ENCODE data around the gene ARHGAP9.

Gene ARHGAP9

GRCh38 chr12:57479376-57480115, at the start of gene ARHGAP9:
TSS of gene ARHGAP9 (minus strand) at chr12:57479866. CDS start at chr12:57479406, 460 bp downstream.
- DNase-seq (ENCODE audit: extremely low read depth in 1 of 2, low read depth in 1 of 2), result no peak

DNA sequence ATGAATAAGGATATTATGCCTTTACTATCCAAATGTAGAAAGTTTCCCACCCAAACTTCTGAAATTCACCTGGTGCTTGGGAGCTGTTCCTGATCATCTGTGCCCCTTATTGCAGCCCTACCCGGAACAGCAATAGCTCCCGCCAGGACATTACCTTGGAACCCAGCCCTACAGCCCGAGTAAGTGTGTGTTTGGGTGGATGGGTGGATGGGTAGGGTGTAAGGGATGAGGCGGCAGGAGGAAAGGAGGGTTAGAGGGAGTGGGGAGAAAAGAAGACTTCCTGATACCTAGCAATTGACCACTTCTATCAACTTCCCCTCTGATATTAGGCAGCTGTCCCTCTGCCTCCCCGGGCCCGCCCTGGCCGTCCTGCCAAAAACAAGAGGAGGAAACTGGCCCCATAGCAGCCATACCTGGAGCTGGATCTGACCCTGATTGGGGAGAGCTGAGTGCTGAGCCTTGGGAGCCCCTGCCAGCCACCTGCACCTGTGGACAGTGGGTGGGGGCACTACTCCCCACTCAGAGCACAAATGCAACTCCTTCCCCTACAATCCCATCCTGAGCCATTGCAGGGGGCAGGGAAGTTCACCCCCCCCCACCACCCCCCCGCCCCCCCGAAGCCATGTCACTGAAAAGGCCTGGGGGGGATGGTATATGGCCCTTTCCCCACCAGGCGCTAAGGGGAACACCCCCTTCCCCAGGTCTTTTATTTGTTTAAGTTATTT, 49.3 kb upstream of the ARHGAP9 start:
- no peak for DNase-seq (ENCODE audit: extremely low read depth in 1 of 2, low read depth in 1 of 2)

- no peak for DNase-seq (ENCODE audit: extremely low read depth in 1 of 2, low read depth in 1 of 2)
These were observed 48.5 kb upstream of the ARHGAP9 start for GRCh38 chr12:57528176-57528575.

DNA sequence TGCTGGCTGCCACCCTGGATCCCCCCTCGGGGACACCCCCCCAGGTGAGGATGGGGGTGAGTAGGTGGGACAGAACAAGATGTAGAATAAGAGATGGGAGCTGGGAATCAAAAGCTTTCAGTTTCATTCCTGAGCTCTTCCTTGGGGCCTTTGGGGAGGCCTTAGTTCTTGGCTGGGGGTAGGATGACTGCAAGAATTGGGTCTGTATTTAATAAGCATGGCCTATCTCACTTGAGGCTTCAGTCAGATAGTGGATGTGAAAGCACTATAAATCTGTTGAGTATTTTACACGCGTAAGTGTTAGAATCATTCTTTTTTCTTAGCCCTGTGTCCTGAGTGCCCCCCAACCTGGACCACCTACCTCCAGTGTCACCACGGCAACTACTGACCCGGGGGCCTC, 47.5 kb upstream of the ARHGAP9 start:
- DNase-seq (ENCODE audit: extremely low read depth in 1 of 2, low read depth in 1 of 2), result no peak

DNA sequence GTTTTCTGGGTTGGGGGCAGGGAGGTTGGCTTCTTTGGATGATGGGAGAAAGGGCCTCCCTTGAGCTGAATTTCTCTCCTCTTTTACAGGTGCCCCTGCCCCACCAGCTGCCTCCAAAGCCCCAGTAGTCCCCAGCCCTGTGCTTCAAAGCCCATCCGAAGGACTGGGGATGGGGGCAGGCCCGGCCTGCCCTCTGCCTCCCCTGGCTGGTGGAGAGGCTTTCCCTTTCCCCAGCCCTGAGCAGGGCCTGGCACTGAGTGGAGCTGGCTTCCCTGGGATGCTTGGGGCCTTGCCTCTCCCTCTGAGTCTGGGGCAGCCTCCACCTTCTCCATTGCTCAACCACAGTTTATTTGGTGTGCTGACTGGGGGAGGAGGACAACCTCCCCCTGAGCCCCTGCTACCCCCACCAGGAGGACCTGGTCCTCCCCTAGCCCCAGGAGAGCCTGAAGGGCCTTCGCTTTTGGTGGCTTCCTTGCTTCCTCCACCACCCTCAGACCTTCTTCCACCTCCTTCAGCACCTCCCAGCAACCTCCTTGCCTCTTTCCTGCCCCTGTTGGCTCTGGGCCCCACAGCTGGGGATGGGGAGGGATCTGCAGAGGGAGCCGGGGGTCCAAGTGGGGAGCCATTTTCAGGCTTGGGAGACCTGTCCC, 46.9 kb upstream of the ARHGAP9 start:
- DNase-seq (ENCODE audit: extremely low read depth in 1 of 2, low read depth in 1 of 2), result no peak

GRCh38 chr12:57525615-57526383, 46.1 kb upstream of the ARHGAP9 start:
- DNase-seq (ENCODE audit: extremely low read depth in 1 of 2, low read depth in 1 of 2), result no peak

DNA sequence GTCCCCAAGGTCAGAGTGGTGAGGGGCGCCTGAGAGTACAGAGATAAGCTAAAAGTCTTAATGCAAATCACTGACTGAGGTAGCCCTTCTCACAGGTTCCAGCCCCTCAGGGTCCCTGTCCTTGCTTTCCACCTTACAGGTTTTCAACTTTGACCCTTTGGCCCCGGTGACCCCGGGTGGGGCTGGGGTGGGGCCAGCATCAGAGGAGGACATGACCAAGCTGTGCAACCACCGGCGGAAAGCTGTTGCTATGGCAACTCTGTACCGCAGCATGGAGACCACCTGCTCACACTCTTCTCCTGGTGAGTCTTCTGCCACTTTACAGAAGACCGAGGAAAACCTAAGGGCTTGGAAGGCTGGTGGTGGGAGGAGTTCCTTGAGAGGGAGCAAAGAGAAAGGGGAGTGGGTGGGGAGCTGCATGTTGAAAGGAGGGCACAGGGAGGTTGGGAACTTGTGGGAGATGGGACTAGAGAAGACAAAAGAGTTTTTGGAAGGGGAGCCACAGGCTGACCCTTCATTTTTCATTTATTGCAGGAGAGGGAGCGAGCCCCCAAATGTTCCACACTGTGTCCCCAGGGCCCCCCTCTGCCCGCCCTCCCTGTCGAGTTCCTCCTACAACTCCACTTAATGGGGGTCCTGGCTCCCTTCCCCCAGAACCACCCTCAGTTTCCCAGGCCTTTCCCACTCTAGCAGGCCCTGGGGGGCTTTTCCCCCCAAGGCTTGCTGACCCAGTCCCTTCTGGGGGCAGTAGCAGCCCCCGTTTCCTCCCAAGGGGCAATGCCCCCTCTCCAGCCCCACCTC, 45.3 kb upstream of the ARHGAP9 start:
- no peak for DNase-seq (ENCODE audit: extremely low read depth in 1 of 2, low read depth in 1 of 2)

- no peak for DNase-seq (ENCODE audit: extremely low read depth in 1 of 2, low read depth in 1 of 2)
These were observed 44.3 kb upstream of the ARHGAP9 start for GRCh38 chr12:57523706-57524614.

DNA sequence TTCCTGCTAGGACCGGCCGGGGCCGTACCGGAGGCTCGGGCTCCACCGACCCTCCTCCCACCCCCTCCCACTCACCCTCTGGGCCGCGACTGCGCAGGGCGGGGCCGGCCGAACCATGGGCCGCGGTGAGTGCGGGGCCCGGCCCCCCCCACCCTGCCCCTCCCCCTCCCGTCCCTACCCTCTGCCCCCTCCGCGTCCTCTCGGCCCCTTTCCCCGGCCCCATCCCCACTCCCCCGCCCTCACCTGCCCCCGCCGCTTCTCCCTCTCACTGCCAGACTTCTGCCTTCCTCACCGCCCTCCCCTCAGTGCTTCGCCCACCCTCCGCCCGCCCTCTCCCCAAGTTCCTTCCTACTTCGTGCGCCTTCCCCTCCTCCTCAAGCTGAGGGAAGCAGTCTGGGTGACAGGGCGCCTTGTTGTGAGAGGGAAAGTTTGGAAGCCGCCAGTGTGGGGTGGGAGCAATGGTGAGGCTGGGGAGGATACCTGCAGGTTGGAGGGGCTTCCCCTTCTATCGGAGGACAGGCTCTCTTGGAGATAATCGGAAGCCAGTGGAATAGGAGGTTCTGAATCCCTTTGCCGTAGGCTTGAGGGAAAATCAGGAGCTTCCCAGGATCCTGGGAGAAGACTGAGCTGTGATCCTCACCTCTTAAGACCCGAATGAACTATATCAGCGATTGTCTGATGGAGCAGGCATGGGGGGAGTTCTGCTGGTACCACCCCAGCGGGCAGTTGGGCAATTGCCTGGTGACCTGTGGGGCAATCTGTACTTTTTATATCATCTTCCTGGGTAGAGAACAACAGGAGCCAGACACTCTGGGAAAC, 43.4 kb upstream of the ARHGAP9 start:
- no peak for DNase-seq (ENCODE audit: extremely low read depth in 1 of 2, low read depth in 1 of 2)

DNA sequence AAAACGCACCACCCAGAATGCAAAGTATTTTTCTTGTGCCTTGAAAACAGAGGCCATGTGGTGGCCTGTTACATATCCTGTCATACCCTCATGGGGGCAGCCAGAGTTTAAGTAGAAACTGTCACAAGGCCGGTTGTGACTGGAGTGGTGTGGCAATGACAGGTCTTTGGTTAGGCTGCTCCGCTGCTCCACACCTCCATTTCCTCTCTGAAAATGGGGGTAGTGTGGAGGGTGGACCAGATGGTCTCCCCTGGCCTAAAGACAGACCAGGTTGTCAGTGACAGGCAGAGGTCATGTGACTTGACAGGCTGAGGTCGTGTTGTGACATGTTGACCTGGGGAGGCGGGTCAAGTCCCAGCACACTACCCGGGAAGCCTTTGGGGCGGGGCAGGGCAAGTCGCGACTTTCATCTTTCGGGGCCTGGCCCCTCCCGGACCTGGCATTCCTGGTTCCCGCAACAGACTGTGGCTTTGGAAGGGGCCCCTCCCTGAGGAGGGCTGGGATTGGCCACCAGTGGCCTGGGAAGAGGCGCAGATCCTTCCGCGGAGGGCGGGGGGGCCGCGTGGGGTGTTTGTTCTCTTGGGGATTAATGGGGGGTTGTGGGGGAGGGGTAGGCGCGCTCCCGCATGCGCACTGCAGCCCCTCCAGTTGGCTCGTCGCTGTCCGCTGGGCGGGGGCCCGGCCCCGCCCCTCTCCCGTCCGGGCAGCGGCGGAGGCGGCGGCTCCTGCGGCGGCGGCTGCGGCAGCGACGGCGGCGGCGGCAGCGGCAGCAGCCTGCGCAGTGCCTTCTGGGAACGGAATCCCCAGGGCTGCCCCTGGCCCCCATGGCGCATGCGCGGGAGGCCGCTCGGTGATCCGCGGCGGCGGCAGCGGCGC, 42.6 kb upstream of the ARHGAP9 start, which contains the start of gene MBD6:
MBD6 (plus strand) TSS at position 814 of the 876 bp plus-strand sequence. CDS start 1,480 bp downstream, outside the sequence.
- DNase-seq (ENCODE audit: extremely low read depth in 1 of 2, low read depth in 1 of 2), result peak; percentile 82 to 83

GRCh38 chr12:57521525-57522010, 41.9 kb upstream of the ARHGAP9 start:
- DNase-seq (ENCODE audit: extremely low read depth in 1 of 2, low read depth in 1 of 2), result no peak

DNA sequence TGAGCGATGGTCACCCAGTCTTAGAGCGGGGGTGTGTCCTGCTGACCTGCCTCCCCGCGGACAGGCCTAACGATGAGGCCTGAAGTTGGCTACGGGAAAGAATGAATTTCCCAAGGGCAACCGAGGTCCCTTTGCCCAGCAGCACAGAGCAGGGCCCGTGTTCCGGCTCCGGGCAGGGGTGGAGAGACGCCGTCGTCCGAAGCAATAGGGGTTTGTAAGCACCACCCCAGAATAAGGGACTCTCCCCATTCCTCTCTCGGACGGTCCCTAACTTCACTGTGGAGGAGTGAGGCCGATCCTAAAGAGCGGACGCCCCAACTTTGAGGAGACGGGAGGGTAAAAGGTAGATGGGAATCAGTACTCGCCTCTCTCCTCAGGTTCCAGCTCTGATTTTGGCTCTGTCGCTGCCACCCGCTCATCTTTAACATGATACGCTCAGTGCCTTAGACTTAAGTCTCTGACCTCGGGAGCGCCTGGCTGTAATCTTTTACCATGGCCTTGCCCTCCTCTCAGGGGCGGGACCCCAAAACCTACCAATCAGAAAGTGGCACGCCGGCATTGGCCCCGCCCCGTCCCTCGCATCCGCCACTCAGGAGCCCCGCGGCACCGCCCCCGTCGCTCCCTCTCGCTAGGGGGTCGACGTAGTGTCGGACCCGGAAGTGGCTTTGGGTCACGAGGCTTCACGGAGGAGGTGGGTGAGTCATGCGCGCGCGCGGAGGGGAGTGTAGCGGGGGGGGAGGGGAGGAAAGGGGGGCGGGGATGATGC, 40.6 kb upstream of the ARHGAP9 start, which contains the start of gene DDIT3:
DDIT3 (minus strand) TSS at position 462 of the 766 bp plus-strand sequence. CDS start 3,108 bp downstream, outside the sequence.
- peak; percentile 99 for DNase-seq (ENCODE audit: extremely low read depth in 1 of 2, low read depth in 1 of 2)

- no peak for DNase-seq (ENCODE audit: extremely low read depth in 1 of 2, low read depth in 1 of 2)
These were observed 40.1 kb upstream of the ARHGAP9 start for GRCh38 chr12:57519796-57520052.

GRCh38 chr12:57518920-57519795, 39.5 kb upstream of the ARHGAP9 start:
- no peak for DNase-seq (ENCODE audit: extremely low read depth in 1 of 2, low read depth in 1 of 2)

DNA sequence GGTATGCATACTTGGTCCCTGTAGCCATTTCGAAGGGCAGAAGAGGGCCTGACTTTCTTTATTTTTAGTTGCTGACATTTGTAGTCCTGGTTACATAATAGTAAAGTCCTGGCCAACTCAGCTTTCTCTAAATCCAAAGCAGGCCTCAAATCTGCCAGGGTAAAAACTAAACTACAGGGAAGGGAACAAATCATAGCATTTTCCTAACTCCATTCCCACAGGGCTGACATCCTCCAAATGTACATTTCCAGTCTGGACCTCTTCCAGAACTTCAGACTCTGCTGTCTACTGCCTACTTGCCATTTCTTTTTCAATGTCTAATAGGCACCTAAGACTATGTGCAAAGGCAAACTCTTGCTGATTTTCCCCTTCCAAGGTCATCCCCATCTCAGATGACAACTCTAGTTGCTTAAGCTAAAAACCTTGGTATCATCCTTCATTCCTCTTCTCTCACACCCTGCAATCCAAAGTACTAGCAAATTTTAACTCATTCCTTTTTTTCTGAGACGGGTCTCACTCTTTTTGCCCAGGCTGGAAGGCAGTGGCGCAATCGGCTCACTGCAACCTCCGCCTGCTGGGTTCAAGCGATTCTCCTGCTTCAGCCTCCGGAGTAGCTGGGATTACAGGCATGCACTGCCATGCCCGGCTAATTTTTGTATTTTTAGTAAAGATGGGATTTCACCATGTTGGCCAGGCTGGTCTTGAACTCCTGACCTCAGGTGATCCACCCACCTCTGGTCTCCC, 38.7 kb upstream of the ARHGAP9 start:
- DNase-seq (ENCODE audit: extremely low read depth in 1 of 2, low read depth in 1 of 2), result no peak

Measured in stimulated activated CD8-positive, alpha-beta memory T cell treated with anti-CD3 and anti-CD28 coated beads, Interleukin-7, amount 100 ng/mL, for 48 hours (primary cell).